ENCODE data around the gene CHST15. TPM values are rescaled to one million over a fixed set of nuclear protein-coding genes. Genes with fewer than 3 reads are reported as not detected.
A peak's percentile ranks its signal among the peaks of the same experiment; 100 is the strongest.

The CHST15 gene
- total and polyA plus RNA-seq, 11 donors, result 0.88 to 27.1 (median 4.1) TPM

DNA sequence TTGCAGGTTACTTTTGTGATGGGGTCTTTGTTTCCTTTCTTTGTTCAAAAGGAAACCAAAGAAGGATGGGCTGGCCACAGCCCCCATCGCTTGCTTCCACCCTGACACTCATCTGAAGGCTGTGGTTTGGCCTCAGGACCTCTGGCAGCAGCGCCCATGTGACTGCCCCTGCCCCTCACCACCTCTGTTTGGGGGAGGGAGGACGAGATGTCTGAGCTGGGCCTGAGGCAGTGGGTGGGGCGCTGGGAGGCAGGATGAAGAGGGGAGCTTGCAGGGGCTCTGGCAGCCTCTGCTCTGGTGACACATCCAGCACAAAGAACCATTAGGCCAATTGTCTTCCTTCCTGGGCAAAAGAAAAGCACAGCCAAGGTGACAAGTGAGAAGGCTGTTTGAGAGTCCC is 15.9 kb upstream of the CHST15 start:
- intact Hi-C loops (cut with DNase I), result no loop called here
- no peak overlapping the region for H3K4me3 ChIP-seq
- H3K36me3 ChIP-seq, result no peaks in the 10 kb centered on the region
- peaks cover 0 to 3% (median 0%) of the 10 kb centered on the region in 9 donors for H3K27me3 ChIP-seq
- H3K4me1 ChIP-seq, result peaks cover 0 to 19% (median 12%) of the 10 kb centered on the region in 12 donors
- H3K27ac ChIP-seq, result no peak overlapping the region
- no peak for DNase-seq
- TF ChIP-seq POLR2A (IDR thresholded peaks at IDR 0.05), result no peak
- TF ChIP-seq, protein P1, sequence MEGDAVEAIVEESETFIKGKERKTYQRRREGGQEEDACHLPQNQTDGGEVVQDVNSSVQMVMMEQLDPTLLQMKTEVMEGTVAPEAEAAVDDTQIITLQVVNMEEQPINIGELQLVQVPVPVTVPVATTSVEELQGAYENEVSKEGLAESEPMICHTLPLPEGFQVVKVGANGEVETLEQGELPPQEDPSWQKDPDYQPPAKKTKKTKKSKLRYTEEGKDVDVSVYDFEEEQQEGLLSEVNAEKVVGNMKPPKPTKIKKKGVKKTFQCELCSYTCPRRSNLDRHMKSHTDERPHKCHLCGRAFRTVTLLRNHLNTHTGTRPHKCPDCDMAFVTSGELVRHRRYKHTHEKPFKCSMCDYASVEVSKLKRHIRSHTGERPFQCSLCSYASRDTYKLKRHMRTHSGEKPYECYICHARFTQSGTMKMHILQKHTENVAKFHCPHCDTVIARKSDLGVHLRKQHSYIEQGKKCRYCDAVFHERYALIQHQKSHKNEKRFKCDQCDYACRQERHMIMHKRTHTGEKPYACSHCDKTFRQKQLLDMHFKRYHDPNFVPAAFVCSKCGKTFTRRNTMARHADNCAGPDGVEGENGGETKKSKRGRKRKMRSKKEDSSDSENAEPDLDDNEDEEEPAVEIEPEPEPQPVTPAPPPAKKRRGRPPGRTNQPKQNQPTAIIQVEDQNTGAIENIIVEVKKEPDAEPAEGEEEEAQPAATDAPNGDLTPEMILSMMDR (IDR thresholded peaks at IDR 0.05), result no peak
- H3K9me3 ChIP-seq, result no peaks in the 10 kb centered on the region
- ATAC-seq, result no peak
- WGBS, 4 donors, result 59 to 78% (median 69%) methylated on average over 4 of the region's 4 CpGs

DNA sequence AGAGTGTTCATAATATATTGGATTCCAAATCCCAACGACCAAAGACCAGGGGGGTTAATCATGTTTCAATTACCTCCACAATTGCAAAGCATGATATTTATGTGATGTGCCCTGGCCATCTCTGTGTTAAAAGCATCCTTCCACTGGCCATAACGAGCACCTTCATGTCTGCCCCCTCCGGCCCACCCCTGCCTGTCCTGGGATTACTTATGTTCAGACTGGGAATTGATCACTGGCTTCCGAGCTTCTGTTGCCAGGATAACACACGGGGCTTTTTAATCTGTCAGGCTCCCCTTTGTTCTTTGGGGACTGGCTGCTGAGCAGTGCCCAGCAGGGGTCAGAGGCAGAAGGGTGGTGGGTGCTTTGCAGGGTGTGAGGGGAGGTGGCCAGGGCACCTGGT is 13.7 kb upstream of the CHST15 start:
- peaks cover 0 to 3% (median 0%) of the 10 kb centered on the region in 9 donors for H3K27me3 ChIP-seq
- no peaks in the 10 kb centered on the region for H3K36me3 ChIP-seq
- peak overlapping the region in 1 of 12 donors; percentile 81 for H3K27ac ChIP-seq
- DNase-seq, result no peak
- H3K9me3 ChIP-seq, result no peaks in the 10 kb centered on the region
- H3K4me1 ChIP-seq, result peaks cover 0 to 19% (median 12%) of the 10 kb centered on the region in 12 donors
- no peak overlapping the region for H3K4me3 ChIP-seq
- TF ChIP-seq, protein P1 (IDR thresholded peaks at IDR 0.05), result no peak
- TF ChIP-seq POLR2A (IDR thresholded peaks at IDR 0.05), result no peak
- ATAC-seq, result no peak
- 66 to 74% (median 72%) methylated on average over 5 of the region's 5 CpGs for WGBS, 4 donors
- intact Hi-C loops (cut with DNase I), result no loop called here

DNA sequence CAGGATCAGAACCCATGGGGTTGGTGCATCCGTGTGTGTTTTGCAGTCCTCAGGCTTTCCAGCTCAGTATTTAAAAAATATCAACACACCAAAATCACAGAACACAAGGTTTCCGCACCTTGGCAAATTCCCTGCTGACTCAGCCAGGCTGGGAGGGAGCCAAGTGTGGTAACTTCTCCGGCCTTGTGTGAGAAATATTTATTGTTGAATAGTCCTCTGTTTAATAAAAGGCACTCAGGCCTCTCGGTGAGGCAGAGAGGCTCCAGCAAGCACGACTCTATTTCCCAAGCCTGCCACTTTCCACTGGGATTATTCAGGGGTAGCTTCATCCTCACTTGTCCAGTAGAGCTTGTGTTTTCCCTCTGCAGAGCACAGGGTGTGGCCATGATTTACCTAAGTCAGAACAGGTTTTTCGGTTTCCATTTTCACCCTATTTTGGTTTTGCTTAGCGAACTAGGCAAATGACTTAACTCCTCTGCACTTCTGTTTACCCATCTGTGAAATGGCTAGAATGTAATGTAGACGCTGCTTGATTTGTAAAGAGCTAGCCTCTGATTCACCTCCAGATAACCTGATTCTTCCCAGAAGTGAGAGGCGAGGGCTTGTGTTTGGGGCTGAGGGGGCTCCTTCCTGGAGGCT is 13.0 kb upstream of the CHST15 start:
- TF ChIP-seq, protein P1 (IDR thresholded peaks at IDR 0.05), result no peak
- Histone ChIP-seq H3K4me1 (peaks cover 0 to 19% (median 12%) of the 10 kb centered on the region in 12 donors), H3K27ac (peak overlapping the region in 2 of 12 donors; percentile 9 to 81), H3K36me3 (no peaks in the 10 kb centered on the region), H3K4me3 (no peak overlapping the region), H3K9me3 (no peaks in the 10 kb centered on the region), H3K27me3 (peaks cover 0 to 3% (median 0%) of the 10 kb centered on the region in 9 donors)
- intact Hi-C loops (cut with DNase I), result no loop called here
- 62 to 64% (median 62%) methylated on average over 9 of the region's 9 CpGs for WGBS, 4 donors
- DNase-seq, result peak in 2 of 5 donors; percentile 41 to 51
- peak in 3 of 4 donors; percentile 26 to 55 (median 29) for ATAC-seq

DNA sequence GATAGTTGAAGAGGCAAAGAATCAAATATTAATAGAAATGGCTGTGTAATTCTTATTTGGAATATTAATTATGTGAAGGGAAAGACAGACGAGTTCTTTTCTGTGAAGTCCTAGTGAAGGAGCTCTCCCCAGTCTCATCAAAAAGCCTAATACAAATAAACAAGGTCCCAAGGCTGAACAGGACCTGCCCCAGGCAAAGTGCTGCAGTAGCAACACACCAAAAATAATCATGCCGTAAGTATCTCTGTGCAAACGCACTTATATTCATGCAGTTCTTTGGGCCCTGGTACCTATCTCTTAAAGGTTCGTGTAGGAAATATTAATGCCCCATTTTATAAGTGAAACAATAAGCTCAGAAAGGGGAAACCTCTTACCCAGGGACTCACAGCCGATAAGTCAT is 12.2 kb upstream of the CHST15 start:
- TF ChIP-seq, protein P1 (IDR thresholded peaks at IDR 0.05), result no peak
- TF ChIP-seq POLR2A (IDR thresholded peaks at IDR 0.05), result no peak
- H3K4me3 ChIP-seq, result no peak overlapping the region

More for the DNA sequence above, 12.2 kb upstream of the CHST15 start:
- Histone ChIP-seq H3K27me3 (peaks cover 0 to 3% (median 0%) of the 10 kb centered on the region in 9 donors), H3K4me1 (peaks cover 0 to 19% (median 12%) of the 10 kb centered on the region in 12 donors), H3K9me3 (peaks cover 0 to under 1% (median 0%) of the 10 kb centered on the region in 12 donors), H3K27ac (peak overlapping the region in 1 of 12 donors; percentile 81), H3K36me3 (no peaks in the 10 kb centered on the region)
- intact Hi-C loops (cut with DNase I), result no loop called here
- ATAC-seq (peak in 1 of 4 donors; percentile 55), DNase-seq (no peak)
- 57 to 70% (median 65%) methylated on average over 5 of the region's 5 CpGs for WGBS, 4 donors
